Large intestine (tissue), 3 donors: Measurements from ENCODE around the gene ELOVL4. TPM values are rescaled to one million over a fixed set of nuclear protein-coding genes. Genes with fewer than 3 reads are reported as not detected.

Experiments used
- DNase-seq, 2 donors: peaks; one replicate each; pipeline versions ENCODE4 v3.0.0 to v3.0.0-alpha.2; 2013
- H3K27ac ChIP-seq: one replicate; pipeline ENCODE4 v1.5.1; 2013; ENCODE audit warnings: low read length
- H3K27me3 ChIP-seq: 2 replicates; pipeline ENCODE4 v1.6.1; 2013; ENCODE audit warnings: low read length; ENCODE audit not compliant: control insufficient read depth, insufficient read depth
- H3K36me3 ChIP-seq: 2 replicates; pipeline ENCODE4 v1.6.1; 2013; ENCODE audit warnings: low read length; ENCODE audit not compliant: control insufficient read depth, insufficient read depth
- H3K4me1 ChIP-seq: one replicate; pipeline ENCODE4 v1.6.1; 2013; ENCODE audit warnings: low read length; ENCODE audit not compliant: control insufficient read depth, insufficient read depth
- H3K4me3 ChIP-seq: one replicate; pipeline ENCODE4 v1.5.1; 2013; ENCODE audit warnings: low read length
- H3K9me3 ChIP-seq: one replicate; pipeline ENCODE4 v1.6.1; 2013; ENCODE audit warnings: mild to moderate bottlenecking, low read depth, low read length, moderate library complexity; ENCODE audit not compliant: control insufficient read depth
- WGBS: methylation state at CpG from one replicate; pipeline ENCODE4 v1.1.5; 2013; ENCODE audit warnings: low lambda C conversion rate; ENCODE audit not compliant: insufficient coverage; 5-methylcytosine and 5-hydroxymethylcytosine counted together
- polyA plus RNA-seq: library from polyadenylated mRNA; unstranded; fragments of 120-200 nt; gene quantifications from one replicate; pipeline ENCODE4 v1.2.1, GENCODE V29; 2013

Gene ELOVL4
- polyA plus RNA-seq, 1 donor = 3.3 TPM

- DNase-seq = no peak
- no peaks in the 10 kb centered on the region for H3K36me3 ChIP-seq
- H3K4me1 ChIP-seq = no peaks in the 10 kb centered on the region
- H3K27ac ChIP-seq = no peak overlapping the region
- no peaks in the 10 kb centered on the region for H3K27me3 ChIP-seq
- H3K9me3 ChIP-seq = no peaks in the 10 kb centered on the region
- H3K4me3 ChIP-seq = no peak overlapping the region
Observed at GRCh38 chr6:79967178-79967577, 19.8 kb upstream of the ELOVL4 start.

GRCh38 chr6:79964607-79965081 is 17.3 kb upstream of the ELOVL4 start:
- no CpG with 5 or more reads among the region's 3 CpGs for WGBS
- DNase-seq = no peak
- H3K36me3 ChIP-seq = no peaks in the 10 kb centered on the region

GRCh38 chr6:79954849-79955248 is 7.5 kb upstream of the ELOVL4 start:
- Histone ChIP-seq H3K9me3 (no peaks in the 10 kb centered on the region), H3K36me3 (no peaks in the 10 kb centered on the region), H3K4me1 (no peaks in the 10 kb centered on the region), H3K4me3 (no peak overlapping the region), H3K27ac (no peak overlapping the region), H3K27me3 (no peaks in the 10 kb centered on the region)
- no peak for DNase-seq

More at GRCh38 chr6:79964607-79965081, 17.3 kb upstream of the ELOVL4 start:
- Histone ChIP-seq H3K4me1 (no peaks in the 10 kb centered on the region), H3K27ac (no peak overlapping the region), H3K4me3 (no peak overlapping the region), H3K27me3 (no peaks in the 10 kb centered on the region), H3K9me3 (no peaks in the 10 kb centered on the region)

- Histone ChIP-seq H3K4me3 (no peak overlapping the region), H3K4me1 (no peaks in the 10 kb centered on the region), H3K27ac (no peak overlapping the region), H3K36me3 (no peaks in the 10 kb centered on the region), H3K27me3 (peaks cover 38% of the 10 kb centered on the region), H3K9me3 (peaks cover 6% of the 10 kb centered on the region)
- no CpG with 5 or more reads among the region's 6 CpGs for WGBS
- peak; percentile 64 to 70 for DNase-seq
Observed at GRCh38 chr6:79949233-79949632, 1.9 kb upstream of the ELOVL4 start.

- DNase-seq = peak; percentile 9 to 18
- H3K4me3 ChIP-seq = peak overlapping the region; percentile 47
Observed at GRCh38 chr6:79946272-79947190, 822 bp downstream of the ELOVL4 start.

GRCh38 chr6:79943133-79943532 is 4.2 kb downstream of the ELOVL4 start:
- Histone ChIP-seq H3K4me3 (no peak overlapping the region), H3K36me3 (no peaks in the 10 kb centered on the region), H3K4me1 (no peaks in the 10 kb centered on the region), H3K9me3 (peaks cover 6% of the 10 kb centered on the region), H3K27me3 (peaks cover 41% of the 10 kb centered on the region), H3K27ac (no peak overlapping the region)
- WGBS = no CpG with 5 or more reads among the region's 1 CpG
- DNase-seq = no peak

More at GRCh38 chr6:79946272-79947190, 822 bp downstream of the ELOVL4 start:
- Histone ChIP-seq H3K27me3 (peaks cover 42% of the 10 kb centered on the region), H3K9me3 (peaks cover 6% of the 10 kb centered on the region), H3K27ac (peak overlapping the region; percentile 25), H3K4me1 (no peaks in the 10 kb centered on the region), H3K36me3 (no peaks in the 10 kb centered on the region)
- WGBS = 0% methylated on average over 2 of the region's 38 CpGs

GRCh38 chr6:79941489-79942151 is 5.7 kb downstream of the ELOVL4 start:
- H3K27me3 ChIP-seq = peaks cover 26% of the 10 kb centered on the region
- H3K27ac ChIP-seq = no peak overlapping the region
- DNase-seq = no peak
- no peaks in the 10 kb centered on the region for H3K36me3 ChIP-seq
- H3K9me3 ChIP-seq = peaks cover under 1% of the 10 kb centered on the region
- no peaks in the 10 kb centered on the region for H3K4me1 ChIP-seq
- no peak overlapping the region for H3K4me3 ChIP-seq
- 80% methylated on average over 2 of the region's 5 CpGs for WGBS

GRCh38 chr6:79928478-79928998 is 18.8 kb downstream of the ELOVL4 start:
- no CpG with 5 or more reads among the region's 1 CpG for WGBS
- H3K4me1 ChIP-seq = peaks cover 3% of the 10 kb centered on the region
- H3K4me3 ChIP-seq = no peak overlapping the region
- no peak overlapping the region for H3K27ac ChIP-seq
- H3K9me3 ChIP-seq = no peaks in the 10 kb centered on the region
- H3K27me3 ChIP-seq = no peaks in the 10 kb centered on the region
- H3K36me3 ChIP-seq = no peaks in the 10 kb centered on the region
- no peak for DNase-seq

GRCh38 chr6:79927758-79928157 is 19.6 kb downstream of the ELOVL4 start:
- H3K4me1 ChIP-seq = peaks cover 3% of the 10 kb centered on the region
- no peaks in the 10 kb centered on the region for H3K9me3 ChIP-seq
- DNase-seq = peak in 1 of 2 donors; percentile 5
- no peak overlapping the region for H3K27ac ChIP-seq
- H3K36me3 ChIP-seq = no peaks in the 10 kb centered on the region
- no CpG with 5 or more reads among the region's 3 CpGs for WGBS
- no peaks in the 10 kb centered on the region for H3K27me3 ChIP-seq
- H3K4me3 ChIP-seq = no peak overlapping the region

GRCh38 chr6:79923270-79923669 is 24.1 kb downstream of the ELOVL4 start:
- Histone ChIP-seq H3K27me3 (no peaks in the 10 kb centered on the region), H3K4me1 (peaks cover 14% of the 10 kb centered on the region), H3K9me3 (no peaks in the 10 kb centered on the region), H3K36me3 (no peaks in the 10 kb centered on the region), H3K4me3 (no peak overlapping the region), H3K27ac (no peak overlapping the region)
- DNase-seq = no peak
- WGBS = no CpG with 5 or more reads among the region's 2 CpGs
